CD4-positive, alpha-beta T cell treated with Interleukin-6 for 4 hours (primary cell): Measurements from ENCODE around the gene EHD4.

Source experiments
- DNase-seq: peaks from one replicate; pipeline ENCODE4 v3.0.0-alpha.2; 2020; ENCODE audit warnings: mixed read lengths

EHD4 gene

DNA sequence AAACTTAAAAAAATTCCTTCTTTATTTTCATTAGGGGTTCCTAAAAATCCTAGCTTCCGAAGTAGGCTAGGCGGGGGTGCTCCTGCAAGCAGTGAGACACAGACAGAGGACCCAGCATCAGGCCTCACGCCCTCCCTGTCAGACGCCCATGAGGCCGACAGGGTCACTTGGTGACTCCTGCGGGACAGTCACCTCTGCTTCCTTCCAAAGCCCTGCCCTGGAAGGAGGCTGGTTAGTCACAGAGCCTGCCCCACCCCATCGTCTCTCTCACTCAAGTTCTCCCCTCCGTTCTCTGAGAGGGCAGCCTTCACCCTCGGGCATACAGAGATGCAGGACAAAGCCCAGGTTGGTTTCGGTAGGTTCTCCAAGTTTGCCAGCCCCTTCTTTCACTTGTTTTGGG lies 38.6 kb downstream of the EHD4 start:
- peak; percentile 46 for DNase-seq

DNA sequence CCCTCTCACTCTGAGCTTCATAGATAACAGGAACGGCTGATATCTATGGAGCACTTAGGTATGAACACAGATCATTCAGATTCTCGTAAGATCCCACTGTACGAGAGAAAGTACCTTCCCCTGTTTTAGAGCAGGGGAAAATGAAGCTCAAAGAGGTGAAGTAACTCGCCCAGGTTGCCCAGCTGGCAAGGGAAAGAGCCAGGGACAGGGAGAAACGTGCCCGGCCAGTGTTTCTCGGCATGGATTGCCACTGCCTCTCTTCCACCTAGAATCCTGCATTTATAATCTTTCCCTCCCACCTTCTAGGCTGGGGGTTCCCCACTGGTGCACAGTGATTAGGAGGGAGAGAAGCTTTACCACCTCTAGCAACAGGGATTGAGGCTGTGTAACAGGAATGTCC lies 39.0 kb downstream of the EHD4 start:
- DNase-seq, result no peak

DNA sequence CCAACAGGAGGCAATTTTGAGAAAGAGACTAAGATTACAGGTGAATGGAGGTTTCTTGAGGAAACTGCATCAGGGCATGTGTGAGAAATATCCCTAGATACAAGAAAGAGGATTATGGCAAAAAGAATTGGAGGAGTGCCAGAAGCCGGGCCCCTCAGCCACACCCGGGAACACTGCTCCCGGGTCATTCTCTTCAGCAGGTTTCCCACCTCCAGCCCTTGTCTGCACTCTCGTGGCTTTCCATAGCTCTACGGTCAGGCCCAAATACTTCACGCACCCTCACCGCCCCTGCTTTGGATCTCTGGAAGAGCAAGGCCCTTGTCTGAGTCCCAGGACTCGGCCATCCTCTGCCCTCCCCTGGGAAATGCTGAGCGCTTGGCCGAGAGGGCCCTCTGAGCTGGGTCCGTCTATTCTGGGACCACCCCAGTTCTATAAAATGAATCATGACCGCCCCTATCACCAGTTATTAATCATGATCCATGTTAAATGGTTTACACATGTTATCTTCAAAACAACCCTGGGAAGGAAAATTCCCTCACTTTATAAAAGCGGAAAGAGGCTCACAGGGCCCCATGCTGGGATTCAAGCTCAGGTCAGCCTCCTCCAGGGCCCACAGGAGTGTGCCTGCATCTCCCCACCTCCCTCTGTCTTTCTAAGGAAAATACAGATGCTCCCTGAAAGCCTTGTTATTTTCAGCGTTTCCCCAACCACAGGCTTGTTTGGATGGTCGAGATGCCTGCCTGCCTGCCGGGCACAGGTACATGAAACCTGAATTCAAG lies 39.7 kb downstream of the EHD4 start:
- no peak for DNase-seq

GRCh38 chr15:41932101-41932500 lies 40.3 kb downstream of the EHD4 start:
- DNase-seq, result no peak

GRCh38 chr15:41930867-41931222 lies 41.5 kb downstream of the EHD4 start:
- DNase-seq, result no peak

GRCh38 chr15:41930221-41930866 lies 42.0 kb downstream of the EHD4 start:
- no peak for DNase-seq

DNA sequence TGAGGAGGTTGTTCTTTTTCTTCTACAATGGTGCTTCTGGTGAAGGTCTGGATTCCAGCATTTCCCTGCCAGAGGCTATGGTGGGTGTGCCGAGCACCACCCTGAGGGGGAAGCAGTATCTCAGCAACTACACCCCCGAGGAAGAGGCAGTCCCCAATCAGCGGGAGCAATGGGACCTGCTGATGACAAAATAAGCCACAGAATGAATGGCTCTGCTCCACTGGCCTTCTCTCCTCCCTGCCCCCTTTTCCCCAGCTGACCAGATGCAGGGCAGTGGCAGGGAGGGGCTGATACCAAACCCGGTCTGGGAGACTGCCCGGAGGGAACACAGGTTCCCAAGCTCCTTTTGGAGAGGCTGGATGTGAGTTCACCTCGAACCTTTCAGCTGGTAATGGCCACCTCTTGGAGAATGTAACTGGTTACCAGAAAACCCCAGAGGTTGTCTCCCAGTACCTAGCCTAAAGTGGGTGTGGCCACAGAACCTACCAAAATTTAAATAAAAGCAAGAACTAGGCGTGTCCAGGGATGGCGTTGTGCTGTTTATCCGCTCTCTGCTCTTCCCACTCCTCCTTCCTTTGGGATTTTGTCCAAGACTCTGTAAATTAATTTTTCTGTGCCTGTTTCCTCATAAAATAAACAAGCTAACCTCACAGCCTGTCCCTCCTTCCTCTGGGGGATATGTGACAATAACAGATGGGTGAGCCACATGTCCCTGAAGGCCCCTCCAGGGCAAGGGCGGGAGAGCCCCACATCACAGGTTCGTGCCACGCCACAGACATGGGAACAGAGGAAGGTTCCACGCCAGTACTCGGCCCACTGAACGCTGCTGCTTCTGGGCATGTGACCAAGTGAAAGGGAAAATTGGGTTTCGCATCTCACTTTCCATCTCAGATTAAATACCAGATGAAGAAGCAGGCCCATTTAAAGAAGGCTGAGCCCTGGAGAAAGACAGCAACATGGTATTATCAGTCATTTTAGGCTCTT lies 43.4 kb downstream of the EHD4 start:
- DNase-seq, result no peak

DNA sequence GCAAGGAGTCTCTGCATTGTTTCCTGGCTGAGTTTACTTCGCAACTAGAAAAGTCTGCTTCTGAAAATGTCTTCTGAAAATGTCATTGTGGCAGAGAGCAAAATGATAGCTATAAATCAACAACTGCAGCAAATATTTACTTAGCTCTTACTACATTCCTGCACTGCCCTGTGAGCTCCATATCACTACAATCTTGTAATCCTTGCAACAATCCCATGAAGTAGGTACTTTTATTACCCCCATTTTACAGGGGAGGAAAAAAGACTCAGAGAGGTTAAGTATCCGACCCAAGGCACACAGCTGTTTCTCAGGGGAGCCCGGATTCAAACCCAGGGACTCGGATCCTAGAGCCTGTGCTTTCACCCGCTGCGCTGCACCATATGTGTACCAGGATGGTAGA lies 44.3 kb downstream of the EHD4 start:
- DNase-seq, result no peak

DNA sequence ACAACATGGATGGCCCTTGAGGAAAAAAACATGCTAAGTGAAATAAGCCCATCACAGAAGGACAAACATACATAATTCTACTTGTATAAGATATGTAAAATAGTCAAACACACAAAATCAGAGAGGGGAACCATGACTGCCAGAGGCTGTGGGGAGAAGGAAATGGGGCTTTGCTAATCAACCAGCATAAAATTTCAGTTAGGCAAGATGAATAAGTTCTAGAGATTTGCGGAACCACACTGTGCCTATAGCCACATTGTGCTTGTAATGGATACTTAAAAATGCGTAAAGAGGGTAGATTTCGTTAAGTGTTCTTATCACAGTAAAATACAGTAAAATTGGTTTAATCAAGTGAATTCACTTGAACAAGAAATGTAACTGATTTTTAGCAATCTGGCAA lies 44.8 kb downstream of the EHD4 start:
- no peak for DNase-seq

DNA sequence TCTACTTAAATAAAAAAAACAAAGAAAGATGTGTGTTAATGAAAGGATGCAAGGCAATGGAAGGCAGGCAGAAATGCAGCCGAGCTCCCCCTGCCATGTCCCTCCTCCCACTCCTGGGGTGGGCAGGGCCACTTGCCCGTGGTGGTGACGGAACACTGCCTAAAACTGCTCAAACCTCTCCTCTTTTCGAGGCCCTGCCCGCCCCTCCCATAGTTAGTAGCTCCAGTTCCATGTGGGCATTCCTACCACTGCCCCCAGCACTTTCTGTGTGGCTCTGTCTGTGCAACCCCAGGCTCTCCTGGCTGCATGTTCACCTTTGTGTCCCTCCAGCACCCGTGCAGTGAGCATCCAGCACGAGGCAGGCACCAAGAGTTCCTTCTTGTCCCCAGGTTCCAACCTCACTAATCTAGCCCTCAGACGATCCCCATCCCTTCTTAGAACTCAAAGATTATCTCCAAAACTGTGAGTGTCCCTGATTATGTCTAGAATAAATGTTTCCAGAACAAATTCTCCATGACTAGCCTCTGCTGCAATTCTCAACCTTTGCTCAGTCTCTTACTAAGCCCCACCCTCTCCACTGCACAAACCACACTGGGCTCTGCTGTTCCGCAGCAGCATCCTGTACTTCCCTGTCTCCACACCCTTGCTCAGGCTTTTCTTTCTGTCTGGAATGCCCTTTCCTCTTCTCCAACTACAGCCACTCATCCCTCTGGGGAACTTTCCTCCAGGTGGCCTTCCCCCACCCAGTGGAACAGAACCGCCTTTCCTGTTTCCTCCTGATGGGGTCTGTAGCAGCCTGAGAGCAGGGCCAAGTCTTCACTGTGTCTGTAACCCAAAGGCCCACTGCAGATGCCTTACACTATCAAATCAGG lies 45.9 kb downstream of the EHD4 start:
- peak; percentile 38 for DNase-seq

DNA sequence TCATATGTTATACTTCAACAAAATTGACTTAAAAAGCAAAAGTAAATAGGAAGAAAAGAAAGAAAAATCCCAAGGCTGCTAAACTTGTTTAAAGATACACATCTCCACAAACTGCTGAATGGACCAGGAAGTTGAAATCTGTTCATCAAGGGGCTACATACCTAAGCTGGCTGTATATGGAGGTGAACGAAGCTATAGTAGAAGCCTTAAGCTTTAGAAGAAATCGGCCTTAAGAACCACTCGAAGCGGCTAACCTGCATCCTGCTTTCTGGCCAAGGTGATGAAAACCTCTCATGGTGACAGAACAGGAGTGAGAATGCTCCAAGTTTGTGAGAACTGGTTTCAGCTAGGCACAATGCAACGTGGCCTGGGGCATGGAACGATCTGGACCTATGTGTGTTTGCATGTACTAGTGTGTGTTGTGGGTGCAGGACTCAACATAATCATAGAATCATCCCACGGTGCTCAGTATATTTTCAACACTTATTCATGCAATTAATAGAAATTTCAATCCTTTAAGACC lies 47.2 kb downstream of the EHD4 start:
- DNase-seq, result no peak

GRCh38 chr15:41923401-41923997 lies 48.9 kb downstream of the EHD4 start:
- no peak for DNase-seq

DNA sequence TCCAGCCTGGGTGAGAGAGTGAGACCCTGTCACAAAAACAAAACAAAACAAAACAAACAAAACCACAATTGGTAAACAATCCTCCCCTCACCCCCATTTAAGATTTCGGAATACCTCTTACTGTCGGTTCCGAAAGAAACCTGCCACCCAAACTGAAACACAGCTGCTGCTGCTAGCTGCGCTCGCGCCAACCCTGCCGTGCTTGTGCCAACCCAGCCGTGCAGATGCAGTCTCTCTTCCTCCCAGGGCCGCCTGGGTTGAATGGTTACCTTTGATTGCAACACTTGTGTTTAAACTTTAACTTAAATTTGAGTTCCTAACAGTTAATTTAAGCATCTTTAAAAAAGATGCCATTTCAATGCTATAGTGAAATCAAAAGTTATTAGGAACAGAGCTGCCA lies 50.0 kb downstream of the EHD4 start:
- DNase-seq, result no peak

- no peak for DNase-seq
These were observed 50.7 kb downstream of the EHD4 start for GRCh38 chr15:41921639-41922038.

DNA sequence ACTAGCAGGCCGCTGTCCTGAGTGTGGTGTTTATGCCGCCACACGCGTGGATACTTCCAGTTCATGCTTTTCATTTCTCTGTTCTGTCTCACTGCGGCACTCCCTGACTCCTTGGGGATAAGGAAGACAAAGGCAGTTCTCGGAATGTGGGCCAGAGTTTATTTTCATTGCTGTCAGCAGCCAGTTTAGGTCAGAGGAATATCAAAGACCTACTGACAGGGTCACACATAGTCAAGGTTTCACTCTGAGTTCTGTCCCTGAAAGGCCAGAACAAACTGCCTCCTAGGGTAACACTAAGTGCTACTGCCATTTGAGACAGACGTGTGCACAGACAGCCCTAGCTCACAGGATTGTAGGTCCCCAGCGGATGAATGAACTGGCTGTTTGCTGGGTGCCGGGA lies 51.2 kb downstream of the EHD4 start:
- DNase-seq, result no peak

DNA sequence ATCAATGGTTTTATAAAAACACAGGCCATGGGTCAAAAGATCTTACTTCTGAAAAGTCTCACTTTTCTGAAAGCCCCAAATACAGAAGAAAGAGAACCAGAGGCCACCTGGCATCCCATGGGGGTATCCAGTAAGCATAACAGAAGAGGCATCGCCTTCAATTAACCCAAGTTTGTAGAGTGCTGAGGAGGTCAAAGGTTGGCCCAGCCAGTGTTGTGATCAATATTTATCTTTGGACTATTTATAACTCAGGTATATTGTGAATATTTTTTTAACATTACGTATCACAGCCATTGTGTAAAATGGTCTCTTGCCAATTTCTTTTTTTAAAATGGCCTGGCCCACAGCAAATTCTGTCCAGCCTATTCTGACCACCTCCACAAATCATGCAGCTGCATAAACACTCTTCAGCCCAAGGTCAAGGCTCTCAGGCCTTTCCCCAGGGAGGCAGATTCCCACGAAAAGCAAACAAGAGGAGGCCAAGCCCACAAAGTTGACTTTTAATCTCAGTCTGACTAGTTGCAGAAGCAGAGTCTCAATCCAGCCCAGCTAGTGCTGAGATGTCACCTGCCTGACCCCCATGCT lies 52.3 kb downstream of the EHD4 start:
- no peak for DNase-seq

DNA sequence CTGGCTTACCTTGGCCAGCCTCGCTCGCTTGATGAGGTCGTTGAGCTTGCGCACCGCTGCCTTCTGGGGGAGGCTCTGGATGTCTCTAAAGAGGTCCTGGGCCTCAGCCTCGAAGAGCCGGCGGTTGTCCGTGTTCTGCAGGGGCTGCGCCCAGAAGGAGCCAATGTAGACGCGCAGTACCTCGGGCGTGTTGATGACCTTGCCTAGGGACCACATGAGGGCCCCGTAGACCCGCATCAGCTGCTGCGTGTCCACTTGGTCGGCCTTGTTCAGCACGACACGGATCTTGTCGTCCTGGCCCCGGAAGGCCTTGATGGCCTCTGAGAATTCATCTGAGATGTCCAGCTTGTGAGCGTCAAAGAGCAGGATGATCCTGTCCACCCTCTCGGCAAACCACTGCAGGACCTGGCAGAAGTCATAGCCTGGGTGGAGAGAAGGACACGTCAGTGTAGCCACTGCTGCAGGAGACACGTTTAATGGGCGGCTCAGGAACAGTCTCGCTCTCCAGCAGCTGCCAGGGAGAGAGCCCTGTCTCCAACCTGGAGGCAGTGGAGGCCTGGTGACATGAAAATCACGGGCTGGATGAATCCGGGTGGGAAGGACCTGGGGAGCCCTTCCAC lies 53.0 kb downstream of the EHD4 start:
- no peak for DNase-seq

DNA sequence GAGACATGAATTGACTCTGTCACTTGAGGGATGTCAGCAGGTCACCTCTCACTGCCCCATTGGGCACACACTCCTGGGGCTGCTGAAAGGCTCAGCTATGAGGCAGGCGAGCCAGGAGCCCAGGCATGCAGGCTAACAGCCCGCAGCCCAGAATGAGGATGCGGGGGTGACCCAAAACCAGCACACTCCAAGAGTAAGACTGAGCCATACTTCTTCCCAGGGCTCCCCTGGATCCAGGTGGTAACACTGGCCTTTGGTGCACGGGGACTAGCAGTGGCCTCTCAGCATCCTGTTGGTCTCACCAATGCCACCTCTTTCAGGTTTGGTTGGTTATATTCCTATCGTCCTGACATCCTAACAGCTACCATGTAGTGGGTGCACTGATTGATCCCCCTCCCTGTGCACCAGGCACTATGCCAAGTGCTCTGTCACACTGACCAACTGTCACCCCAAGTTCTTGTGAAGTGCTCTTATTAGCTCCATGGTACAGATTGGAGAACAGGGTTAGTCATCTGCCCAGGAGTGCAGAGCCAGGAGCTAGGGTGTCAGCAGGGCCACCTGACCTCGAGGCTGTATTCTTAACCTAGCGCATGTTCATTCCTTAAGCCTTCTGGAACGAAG lies 53.7 kb downstream of the EHD4 start:
- DNase-seq, result no peak

DNA sequence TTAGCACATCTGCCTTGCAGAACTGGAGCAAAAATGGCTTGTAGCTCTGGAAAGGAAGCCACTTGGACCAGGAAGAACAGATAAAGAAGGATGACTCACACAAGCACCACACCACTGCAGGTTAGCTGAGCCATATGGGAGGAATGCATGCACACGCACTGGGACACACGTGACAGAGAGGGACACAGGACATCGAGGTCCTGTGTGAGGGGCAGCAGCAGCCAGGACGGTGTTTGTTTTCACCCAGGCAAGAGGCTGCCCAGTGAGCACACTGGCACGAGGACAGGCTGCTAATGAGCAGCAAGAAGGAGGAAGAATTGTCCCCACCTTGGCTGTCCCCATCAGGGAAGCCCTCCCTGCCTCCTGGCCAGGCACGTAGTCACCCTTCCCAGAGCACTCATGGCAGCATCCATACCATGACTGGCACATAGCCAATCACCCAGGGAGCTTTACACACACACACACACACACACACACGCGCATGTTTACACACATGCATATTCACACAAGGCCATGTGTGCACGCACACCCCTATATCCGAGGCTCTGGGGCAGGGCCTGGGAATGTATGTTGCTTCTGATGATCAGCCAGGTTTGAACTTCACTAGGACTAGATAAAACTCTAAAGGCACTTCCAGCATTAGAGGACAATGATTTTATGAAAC lies 54.5 kb downstream of the EHD4 start:
- no peak for DNase-seq
